GM12874 (cell line): ENCODE measurements around the gene DLL4.

Experiments
- CTCF ChIP-seq: IDR thresholded peaks from 2 replicates; pipeline ENCODE4 v1.5.1; 2011; ENCODE audit warnings: low read depth, mild to moderate bottlenecking, control low read depth, low read length, moderate library complexity; ENCODE audit not compliant: insufficient read depth

Gene DLL4

DNA sequence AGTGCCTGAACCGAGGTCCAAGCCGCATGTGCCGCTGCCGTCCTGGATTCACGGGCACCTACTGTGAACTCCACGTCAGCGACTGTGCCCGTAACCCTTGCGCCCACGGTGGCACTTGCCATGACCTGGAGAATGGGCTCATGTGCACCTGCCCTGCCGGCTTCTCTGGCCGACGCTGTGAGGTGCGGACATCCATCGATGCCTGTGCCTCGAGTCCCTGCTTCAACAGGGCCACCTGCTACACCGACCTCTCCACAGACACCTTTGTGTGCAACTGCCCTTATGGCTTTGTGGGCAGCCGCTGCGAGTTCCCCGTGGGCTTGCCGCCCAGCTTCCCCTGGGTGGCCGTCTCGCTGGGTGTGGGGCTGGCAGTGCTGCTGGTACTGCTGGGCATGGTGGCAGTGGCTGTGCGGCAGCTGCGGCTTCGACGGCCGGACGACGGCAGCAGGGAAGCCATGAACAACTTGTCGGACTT, 7.1 kb downstream of the DLL4 start:
- TF ChIP-seq CTCF: no peak

DNA sequence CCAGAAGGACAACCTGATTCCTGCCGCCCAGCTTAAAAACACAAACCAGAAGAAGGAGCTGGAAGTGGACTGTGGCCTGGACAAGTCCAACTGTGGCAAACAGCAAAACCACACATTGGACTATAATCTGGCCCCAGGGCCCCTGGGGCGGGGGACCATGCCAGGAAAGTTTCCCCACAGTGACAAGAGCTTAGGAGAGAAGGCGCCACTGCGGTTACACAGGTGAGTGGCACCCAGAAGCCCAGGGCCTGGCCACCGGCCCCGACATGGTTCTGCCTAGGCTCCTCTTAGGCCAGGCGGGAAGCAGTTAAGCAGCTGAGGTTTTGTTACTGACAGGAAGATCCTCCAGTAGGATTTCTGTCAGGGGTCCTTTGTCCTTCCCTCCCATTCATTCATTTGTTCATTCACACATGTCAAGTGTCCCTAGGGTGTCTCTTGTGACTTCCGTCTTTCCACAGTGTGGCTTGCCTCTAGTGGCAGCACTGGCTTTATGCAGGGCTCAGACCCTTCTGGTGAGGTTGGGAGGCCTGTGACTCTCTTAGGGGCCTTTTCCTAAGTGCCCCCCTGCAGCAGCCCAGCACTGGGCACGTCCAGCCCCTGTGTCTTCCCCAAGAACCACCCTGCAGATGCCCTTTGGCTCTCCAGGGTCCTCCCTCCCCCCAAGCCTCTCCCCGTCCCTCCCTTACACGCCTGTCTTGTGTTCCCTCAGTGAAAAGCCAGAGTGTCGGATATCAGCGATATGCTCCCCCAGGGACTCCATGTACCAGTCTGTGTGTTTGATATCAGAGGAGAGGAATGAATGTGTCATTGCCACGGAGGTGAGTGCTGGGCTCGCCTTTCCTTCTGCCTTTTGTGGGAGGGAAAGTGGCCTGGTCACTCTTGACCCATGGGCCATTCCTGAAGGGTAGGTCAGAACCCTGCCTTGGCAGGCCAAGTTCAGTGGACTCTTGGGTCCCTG, 7.8 kb downstream of the DLL4 start:
- TF ChIP-seq CTCF: peak; percentile 39; the same call in 1 of the 2 replicates

- TF ChIP-seq CTCF: peak; percentile 38; the same call in 1 of the 2 replicates
Measured at GRCh38 chr15:40937762-40938535, 8.8 kb downstream of the DLL4 start.

DNA sequence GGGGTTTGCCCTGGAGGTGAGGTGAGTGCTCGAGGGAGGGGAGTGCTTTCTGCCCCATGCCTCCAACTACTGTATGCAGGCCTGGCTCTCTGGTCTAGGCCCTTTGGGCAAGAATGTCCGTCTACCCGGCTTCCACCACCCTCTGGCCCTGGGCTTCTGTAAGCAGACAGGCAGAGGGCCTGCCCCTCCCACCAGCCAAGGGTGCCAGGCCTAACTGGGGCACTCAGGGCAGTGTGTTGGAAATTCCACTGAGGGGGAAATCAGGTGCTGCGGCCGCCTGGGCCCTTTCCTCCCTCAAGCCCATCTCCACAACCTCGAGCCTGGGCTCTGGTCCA, 9.4 kb downstream of the DLL4 start:
- TF ChIP-seq CTCF: no peak

DNA sequence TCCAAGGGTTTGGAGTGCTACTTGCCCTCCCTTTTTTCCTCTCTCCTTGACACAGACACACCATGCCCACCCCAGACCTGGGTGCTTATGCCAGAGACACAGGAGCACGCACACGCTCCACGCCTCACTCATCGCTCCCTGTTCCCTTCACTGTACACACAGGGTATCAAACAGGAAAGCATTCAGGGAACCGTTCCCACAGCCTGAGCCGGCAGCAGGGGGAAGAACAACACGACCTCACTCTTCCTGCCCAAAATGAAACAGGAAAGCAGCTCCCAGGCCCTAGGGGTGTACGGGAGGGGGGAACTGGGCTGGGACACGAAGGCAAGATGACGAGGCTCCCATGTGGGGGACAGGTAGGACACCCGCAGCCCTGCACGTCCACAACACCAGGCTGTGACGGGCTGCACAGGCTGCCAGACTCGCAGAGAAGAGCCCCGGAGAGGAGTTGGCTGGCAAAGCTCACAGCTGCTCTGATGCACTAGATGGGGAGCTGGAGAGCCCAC, 11.2 kb downstream of the DLL4 start:
- no peak for TF ChIP-seq CTCF

- no peak for TF ChIP-seq CTCF
Measured at GRCh38 chr15:40941068-40941527, 12.0 kb downstream of the DLL4 start.
